Measurements from ENCODE around the gene CABP2.
"Not testable (repeated sequence)": the region's sequence is repeated elsewhere in the genome, so short reads cannot be mapped to it uniquely, and the experiment has no call there.

The CABP2 gene

DNA sequence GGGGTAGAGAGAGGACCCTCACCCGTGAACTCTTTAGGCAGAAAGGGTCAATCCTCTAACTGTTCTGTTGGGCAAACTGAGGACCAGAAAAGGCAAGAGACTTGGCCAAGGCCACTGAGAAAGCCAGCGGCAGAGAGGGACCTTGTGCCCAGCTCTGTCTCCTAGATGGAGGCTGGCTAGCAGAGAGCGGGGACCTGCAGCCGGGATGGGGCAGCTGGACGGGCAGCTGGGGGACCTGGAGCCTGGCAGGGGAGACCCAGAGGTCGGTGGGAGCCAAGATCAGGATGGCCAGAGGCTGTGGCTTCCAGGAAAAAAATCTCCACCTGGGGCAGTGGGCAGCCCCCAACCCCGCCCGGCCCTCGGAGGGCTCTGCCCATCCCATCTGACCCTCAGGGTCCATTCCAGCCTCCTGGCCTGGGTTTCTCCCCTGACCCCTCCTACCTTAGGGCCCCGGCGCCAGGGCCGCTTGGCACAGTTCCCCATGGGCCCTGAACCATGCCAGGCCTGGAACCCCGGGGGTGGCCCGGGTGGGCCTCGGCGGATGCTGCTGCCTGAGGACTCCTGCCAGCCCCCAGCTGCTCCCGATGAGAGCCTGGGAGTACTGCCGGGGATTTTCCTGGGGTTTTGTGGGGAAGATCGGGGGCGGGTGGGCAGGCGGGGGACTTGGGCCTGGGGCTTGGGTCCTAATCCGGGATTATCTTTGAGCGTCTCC is at the start of gene CABP2:
CABP2 (minus strand) TSS at position 603 of the 712 bp plus-strand sequence; CDS start at position 483, 120 bp downstream.
- Histone ChIP-seq H3K4me3 (no peak within 1 kb of the TSS), H4K20me1 (no peaks in the 10 kb centered on the region), H3K4me2 (no peak within 1 kb of the TSS), H3K36me3 (no peaks in the 10 kb centered on the region), H3K9me3 (no peaks in the 10 kb centered on the region), H3K27ac (no peak within 1 kb of the TSS), H3K9ac (no peak within 1 kb of the TSS), H3K4me1 (no peaks in the 10 kb centered on the region), H3K27me3 (no peaks in the 10 kb centered on the region)
- no peak for TF ChIP-seq Cebpa-rat (IDR thresholded peaks at IDR 0.05)

DNA sequence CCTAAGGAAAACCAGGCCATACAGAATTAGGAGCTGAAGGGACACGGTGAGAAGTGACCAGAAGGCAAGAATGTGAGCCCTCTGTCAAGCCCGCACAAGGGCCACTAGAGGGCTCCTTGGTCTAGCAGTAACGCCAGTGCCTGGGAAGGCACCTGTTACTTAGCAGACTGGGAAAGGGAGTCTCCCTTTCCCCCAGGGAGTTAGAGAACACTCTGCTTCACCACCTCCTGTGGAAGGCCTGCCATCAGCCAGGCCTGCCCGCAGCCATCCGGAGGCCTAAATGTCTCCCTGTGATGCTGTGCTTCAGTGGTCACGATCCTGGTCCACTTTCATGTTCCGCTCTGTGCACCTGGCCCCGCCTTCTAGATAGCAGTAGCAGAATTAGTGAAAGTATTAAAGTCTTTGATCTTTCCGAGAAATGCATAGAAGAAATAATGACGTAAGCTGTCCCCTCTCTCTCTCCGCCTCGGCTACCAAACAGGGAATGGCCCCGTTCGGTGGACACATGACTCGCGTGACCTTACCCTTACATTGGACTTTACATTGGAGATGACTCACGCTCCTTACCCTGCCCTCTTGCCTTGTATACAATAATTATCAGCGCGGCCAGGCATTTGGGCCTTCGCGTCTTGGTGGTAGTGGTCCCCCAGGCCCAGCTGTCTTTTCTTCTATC is 49.6 kb upstream of the CABP2 start:
- Histone ChIP-seq H3K36me3 (no peaks in the 10 kb centered on the region), H3K4me2 (peak overlapping the region; percentile 77), H3K9me3 (0 out of 2 replicates have a peak, but pooled peaks cover 3% of the 10 kb centered on the region), H3K4me1 (peaks cover 13% of the 10 kb centered on the region), H3K4me3 (no peak overlapping the region), H3K27me3 (no peaks in the 10 kb centered on the region), H3K27ac (no peak overlapping the region), H3K9ac (no peak overlapping the region), H4K20me1 (no peaks in the 10 kb centered on the region)
- no peak for TF ChIP-seq Cebpa-rat (IDR thresholded peaks at IDR 0.05)

DNA sequence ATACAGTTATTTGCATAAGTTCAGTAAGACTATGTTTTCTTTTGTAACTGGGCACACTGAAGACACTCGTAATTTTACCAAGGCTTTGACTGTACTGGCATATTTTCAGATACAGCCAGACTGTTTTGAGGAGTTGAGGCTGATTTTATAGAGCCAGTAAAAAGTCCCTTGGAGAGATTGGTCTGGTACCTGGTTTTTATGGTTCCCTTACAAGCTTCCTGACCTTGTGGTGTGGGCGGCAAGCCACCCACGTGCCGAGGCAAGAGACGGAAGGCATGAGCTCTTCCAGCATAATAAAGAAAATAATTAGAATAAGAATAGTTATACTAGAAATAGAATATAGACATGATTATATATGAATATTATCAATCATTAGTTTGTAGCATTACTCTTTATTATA is 49.1 kb upstream of the CABP2 start:
- H3K9ac ChIP-seq = no peak overlapping the region
- H3K4me3 ChIP-seq = no peak overlapping the region
- 0 out of 2 replicates have a peak, but pooled peaks cover 3% of the 10 kb centered on the region for H3K9me3 ChIP-seq
- no peak for TF ChIP-seq Cebpa-rat (IDR thresholded peaks at IDR 0.05)
- H3K4me1 ChIP-seq = peaks cover 13% of the 10 kb centered on the region
- no peak overlapping the region for H3K27ac ChIP-seq
- H3K4me2 ChIP-seq = peak overlapping the region; percentile 77
- H3K27me3 ChIP-seq = no peaks in the 10 kb centered on the region
- H4K20me1 ChIP-seq = no peaks in the 10 kb centered on the region
- no peaks in the 10 kb centered on the region for H3K36me3 ChIP-seq

DNA sequence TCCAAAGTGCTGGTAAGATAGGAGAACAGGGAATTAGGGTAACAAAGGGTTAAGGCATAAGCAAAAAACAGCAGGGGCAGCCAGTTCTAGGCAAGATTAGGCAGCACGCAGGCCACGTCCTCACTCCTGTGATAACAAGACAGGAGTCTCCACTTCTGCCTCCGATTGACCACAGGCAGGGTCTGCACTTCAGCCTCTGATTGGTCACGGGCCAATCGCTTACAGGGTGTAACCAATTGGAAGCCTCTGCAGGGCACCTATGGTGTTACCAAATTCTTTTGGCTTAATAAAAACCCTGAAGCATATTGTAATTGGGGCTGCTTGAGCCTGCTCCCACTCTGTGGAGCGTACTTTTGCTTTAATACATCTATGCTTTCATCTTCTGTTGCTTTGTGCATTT is 48.2 kb upstream of the CABP2 start:
- peaks cover 13% of the 10 kb centered on the region for H3K4me1 ChIP-seq
- H3K9ac ChIP-seq = no peak overlapping the region
- no peak for TF ChIP-seq Cebpa-rat (IDR thresholded peaks at IDR 0.05)
- H3K4me3 ChIP-seq = no peak overlapping the region
- H3K36me3 ChIP-seq = no peaks in the 10 kb centered on the region
- no peak overlapping the region for H3K4me2 ChIP-seq
- no peaks in the 10 kb centered on the region for H4K20me1 ChIP-seq
- H3K9me3 ChIP-seq = 0 out of 2 replicates have a peak, but pooled peaks cover 3% of the 10 kb centered on the region
- H3K27me3 ChIP-seq = no peaks in the 10 kb centered on the region
- no peak overlapping the region for H3K27ac ChIP-seq

DNA sequence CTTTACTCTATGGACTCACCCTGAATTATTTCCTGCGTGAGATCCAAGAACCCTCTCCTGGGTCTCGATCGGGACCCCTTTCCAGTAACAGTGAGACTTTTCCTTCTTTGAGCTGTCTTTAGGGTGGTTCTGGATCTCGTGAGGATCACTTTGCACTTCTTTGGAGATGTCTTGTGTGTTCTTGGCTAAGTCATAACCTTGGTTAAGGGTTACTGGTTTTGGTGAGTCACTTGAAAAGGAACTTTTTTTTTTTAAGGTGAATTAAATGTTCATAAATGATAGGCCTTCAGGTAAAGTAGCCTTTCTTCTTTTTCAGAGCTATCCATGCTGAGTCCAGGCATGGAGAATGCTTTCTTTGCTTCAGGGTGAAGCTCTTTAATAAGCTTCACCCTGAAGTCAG is 41.0 kb upstream of the CABP2 start:
- no peaks in the 10 kb centered on the region for H3K27me3 ChIP-seq
- H3K9me3 ChIP-seq = no peaks in the 10 kb centered on the region
- no peak overlapping the region for H3K4me3 ChIP-seq
- no peak overlapping the region for H3K27ac ChIP-seq
- TF ChIP-seq Cebpa-rat (IDR thresholded peaks at IDR 0.05) = no peak
- H3K9ac ChIP-seq = no peak overlapping the region
- H3K4me1 ChIP-seq = peaks cover 51% of the 10 kb centered on the region
- H3K4me2 ChIP-seq = no peak overlapping the region
- H3K36me3 ChIP-seq = no peaks in the 10 kb centered on the region
- H4K20me1 ChIP-seq = no peaks in the 10 kb centered on the region

DNA sequence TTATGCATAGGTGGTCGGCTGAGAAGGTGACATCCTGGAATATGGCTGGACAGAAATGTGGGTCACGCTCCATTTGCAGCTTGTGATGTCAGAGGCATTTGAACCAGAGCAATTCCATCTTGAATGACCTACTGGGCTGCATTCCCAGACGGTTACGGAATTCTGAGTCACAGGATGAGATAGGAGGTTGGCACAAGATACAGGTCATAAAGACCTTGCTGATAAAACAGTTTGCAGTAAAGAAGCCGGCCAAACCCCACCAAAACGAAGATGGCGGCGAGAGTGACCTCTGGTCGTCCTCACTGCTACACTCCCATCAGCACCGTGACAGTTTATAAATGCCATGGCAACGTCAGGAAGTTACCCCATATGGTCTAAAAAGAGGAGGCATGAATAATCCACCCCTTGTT is 40.5 kb upstream of the CABP2 start:
- not testable (repeated sequence) for H3K27ac ChIP-seq, H3K4me3 ChIP-seq, H3K4me2 ChIP-seq, H3K27me3 ChIP-seq, H3K9me3 ChIP-seq, H3K36me3 ChIP-seq, H4K20me1 ChIP-seq, H3K9ac ChIP-seq
- peaks cover 56% of the 10 kb centered on the region for H3K4me1 ChIP-seq

DNA sequence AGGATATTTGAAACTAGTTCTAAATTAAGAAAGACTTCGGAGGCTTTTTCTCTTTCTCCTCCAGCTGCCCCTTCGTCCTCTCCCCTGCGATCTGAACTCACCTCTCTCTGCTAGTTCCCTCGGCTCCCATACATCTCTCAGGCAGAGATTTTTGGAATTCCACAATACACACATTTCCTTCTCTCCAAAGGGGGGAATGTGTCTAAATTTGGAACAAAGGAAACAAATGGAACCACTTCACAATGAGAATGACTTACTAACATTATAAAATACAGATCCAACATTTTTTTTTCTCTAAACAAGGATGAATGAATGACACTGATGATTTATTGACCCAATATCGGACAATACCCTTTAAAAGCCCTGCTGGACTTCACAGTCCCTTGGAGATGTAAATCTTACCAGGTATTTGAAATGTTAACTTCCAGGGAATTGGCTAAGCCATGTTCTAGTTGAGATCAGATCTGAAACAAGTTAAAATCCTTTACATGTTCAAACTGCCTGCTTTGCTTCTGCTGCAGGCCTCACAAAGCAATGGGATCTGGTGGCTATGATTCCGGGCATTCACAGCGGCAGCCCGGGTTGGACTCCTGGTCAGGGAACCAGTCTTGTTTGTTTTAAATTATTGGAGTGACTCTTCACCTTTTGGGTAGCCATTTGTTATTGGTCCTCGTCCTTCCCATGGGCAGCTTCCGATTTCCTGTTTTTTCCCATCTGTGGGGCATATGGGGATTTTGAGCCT is 39.9 kb upstream of the CABP2 start:
- H4K20me1 ChIP-seq = no peaks in the 10 kb centered on the region

DNA sequence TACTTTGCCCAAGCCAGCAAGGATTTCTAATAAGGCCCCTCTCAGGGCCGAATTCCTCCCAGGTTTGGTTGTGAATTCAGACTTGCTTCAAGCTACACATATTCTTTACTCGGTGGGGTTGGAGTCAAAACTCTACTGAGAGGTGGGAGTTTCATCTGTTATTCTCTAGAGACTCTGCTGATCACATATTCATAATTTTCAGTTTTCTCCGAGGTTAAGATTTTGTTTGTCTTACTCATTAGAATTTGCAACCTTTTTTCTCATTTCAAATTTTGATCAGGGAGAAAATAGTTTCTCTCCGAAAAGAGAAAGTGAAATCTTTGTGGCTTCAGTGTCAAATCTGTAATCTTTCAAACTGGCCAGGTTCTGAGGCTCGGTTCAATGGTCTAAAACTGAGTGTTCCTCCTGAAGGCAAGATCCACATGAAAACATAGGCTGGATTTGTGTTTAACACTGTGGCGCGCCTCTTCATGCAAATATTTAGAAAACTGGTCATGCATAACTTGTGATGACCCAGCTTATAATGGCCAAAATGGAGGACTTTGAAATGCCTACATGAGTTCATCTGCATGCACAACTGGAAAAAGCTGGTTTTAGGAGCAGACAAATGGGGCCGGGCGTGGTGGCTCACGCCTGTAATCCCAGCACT is 38.8 kb upstream of the CABP2 start:
- Histone ChIP-seq H3K36me3 (no peaks in the 10 kb centered on the region), H3K4me2 (peak overlapping the region; percentile 69), H3K9ac (peak overlapping the region; percentile 59; the same call in 1 of the 2 replicates), H3K9me3 (no peaks in the 10 kb centered on the region), H3K27ac (peak overlapping the region; percentile 75), H4K20me1 (no peaks in the 10 kb centered on the region), H3K4me3 (peak overlapping the region; percentile 32; the same call in 1 of the 2 replicates), H3K27me3 (no peaks in the 10 kb centered on the region), H3K4me1 (peaks cover 72% of the 10 kb centered on the region)
- no peak for TF ChIP-seq Cebpa-rat (IDR thresholded peaks at IDR 0.05)

More for the DNA sequence above, 39.9 kb upstream of the CABP2 start:
- H3K4me3 ChIP-seq = no peak overlapping the region
- no peaks in the 10 kb centered on the region for H3K27me3 ChIP-seq
- no peaks in the 10 kb centered on the region for H3K9me3 ChIP-seq
- H3K4me2 ChIP-seq = peak overlapping the region; percentile 69
- H3K4me1 ChIP-seq = peaks cover 62% of the 10 kb centered on the region
- H3K36me3 ChIP-seq = no peaks in the 10 kb centered on the region
- TF ChIP-seq Cebpa-rat (IDR thresholded peaks at IDR 0.05) = no peak
- H3K27ac ChIP-seq = peak overlapping the region; percentile 75; the same call in 1 of the 2 replicates
- peak overlapping the region; percentile 11; the same call in 1 of the 2 replicates for H3K9ac ChIP-seq

DNA sequence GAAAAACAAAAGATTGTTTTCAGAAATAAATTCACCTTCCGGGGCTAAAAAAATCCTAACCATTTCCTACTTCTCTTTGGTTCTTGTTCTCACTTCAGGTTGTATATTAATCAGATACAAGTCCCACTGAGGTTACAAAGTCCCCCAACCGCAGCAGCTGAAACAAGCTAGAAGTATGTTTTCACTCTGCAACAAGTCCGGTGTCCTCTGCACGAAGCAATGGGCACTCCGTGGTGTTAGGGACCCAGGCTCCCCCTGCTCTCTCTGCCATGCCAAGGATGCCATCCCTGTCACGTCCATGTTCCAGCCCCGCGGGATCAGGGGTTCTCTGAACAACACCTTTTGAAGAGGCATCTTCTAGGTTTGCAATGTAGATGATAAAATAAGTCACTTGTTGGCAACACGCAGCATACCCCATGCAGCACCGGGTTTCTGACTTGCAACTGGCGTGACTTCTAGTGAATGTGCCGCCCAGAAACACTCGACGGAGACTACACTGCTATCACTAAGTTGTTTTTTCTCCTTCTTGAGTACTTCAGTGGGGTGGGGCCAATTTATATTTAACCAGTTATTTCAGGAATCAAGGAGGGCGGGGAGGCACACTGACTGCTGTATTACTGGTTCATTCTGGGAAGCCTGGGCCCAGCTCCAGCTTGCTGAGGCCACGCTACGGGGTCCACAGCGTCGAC is 35.0 kb upstream of the CABP2 start:
- H4K20me1 ChIP-seq = no peaks in the 10 kb centered on the region
- H3K4me3 ChIP-seq = no peak overlapping the region
- no peaks in the 10 kb centered on the region for H3K27me3 ChIP-seq
- no peak overlapping the region for H3K27ac ChIP-seq
- peak overlapping the region; percentile 32 for H3K4me2 ChIP-seq
- TF ChIP-seq Cebpa-rat (IDR thresholded peaks at IDR 0.05) = no peak
- H3K4me1 ChIP-seq = peaks cover 63% of the 10 kb centered on the region
- H3K9me3 ChIP-seq = no peaks in the 10 kb centered on the region; the same call in 1 of the 2 replicates
- H3K36me3 ChIP-seq = no peaks in the 10 kb centered on the region
- no peak overlapping the region for H3K9ac ChIP-seq
